Measurements from ENCODE around the gene AP2S1.
"Not testable (repeated sequence)": the region's sequence is repeated elsewhere in the genome, so short reads cannot be mapped to it uniquely, and the experiment has no call there.

Gene AP2S1

GRCh38 chr19:46804432-46804831, 46.2 kb downstream of the AP2S1 start:
- not testable (repeated sequence) for DNase-seq (ENCODE audit: low spot score)

GRCh38 chr19:46803555-46803954, 47.1 kb downstream of the AP2S1 start:
- no peak for DNase-seq (ENCODE audit: low spot score)

GRCh38 chr19:46802152-46802551, 48.5 kb downstream of the AP2S1 start:
- DNase-seq (ENCODE audit: low spot score), result no peak

- no peak for DNase-seq (ENCODE audit: low spot score)
Observed at GRCh38 chr19:46798713-46799112, 51.9 kb downstream of the AP2S1 start.

- no peak for DNase-seq (ENCODE audit: low spot score)
Observed at GRCh38 chr19:46797881-46798280, 52.8 kb downstream of the AP2S1 start.

GRCh38 chr19:46791944-46792343, 58.7 kb downstream of the AP2S1 start:
- DNase-seq (ENCODE audit: low spot score), result no peak

GRCh38 chr19:46789371-46789770, 61.3 kb downstream of the AP2S1 start:
- DNase-seq (ENCODE audit: low spot score), result no peak

GRCh38 chr19:46788968-46789338, 61.7 kb downstream of the AP2S1 start:
- DNase-seq (ENCODE audit: low spot score), result no peak

- DNase-seq (ENCODE audit: low spot score), result peak; percentile 95
Observed at GRCh38 chr19:46788262-46788967, 62.2 kb downstream of the AP2S1 start, which contains the start of gene SLC1A5. Gene SLC1A5 (minus strand): TSS chr19:46788594. CDS start chr19:46787965, 629 bp downstream.
